HG02798 (cell line): ENCODE data around the gene NTM.

ENCODE experiments used
- ATAC-seq: cut with Tn5 transposase; IDR thresholded peaks from one replicate; pipeline ENCODE4 v1.9.1; 2021; ENCODE audit warnings: mild to moderate bottlenecking; ENCODE audit not compliant: unreplicated experiment, poor library complexity

The NTM gene

DNA sequence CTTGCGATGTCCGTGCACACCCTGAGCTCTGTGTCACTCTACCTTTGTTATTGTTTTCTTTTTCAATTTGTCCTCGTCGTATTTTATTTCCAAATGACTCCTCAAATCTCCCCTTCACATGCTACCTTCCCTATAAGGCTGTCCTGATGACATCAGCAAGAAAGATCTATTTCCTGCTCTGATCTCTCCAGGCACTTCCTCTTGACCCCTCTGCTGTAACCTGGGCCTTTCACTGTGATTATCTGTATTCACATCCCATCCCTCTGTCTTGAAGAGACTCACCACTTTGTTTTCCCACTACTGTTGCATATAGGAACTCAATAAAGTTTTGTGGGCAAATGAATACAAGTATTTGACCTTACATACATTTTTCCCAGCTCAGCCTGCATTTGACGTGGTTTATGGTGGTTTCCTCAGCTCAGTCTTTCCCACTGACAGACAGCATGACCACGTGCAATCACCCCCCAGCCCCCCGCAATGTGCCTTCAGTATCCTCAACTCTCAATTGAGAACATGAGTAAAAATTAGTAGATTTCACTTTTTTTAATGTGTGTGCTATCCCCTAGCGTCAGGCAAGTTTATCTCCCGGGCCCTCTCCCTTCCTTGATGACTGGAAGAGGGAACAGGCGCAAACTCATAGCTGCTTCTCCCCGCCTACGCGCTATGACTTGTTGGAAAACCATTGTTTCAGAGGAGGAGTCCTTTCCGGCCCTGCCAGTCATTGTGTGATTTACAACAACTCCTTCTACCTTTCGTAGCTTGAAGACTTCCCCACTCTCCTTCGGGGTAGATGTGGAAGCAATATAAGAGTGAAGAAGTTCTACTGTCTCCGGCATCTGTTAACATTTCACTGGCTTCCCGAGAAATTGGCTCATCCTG lies 498.5 kb downstream of the NTM start:
- ATAC-seq, result no peak

GRCh38 chr11:131870305-131870704 lies 499.9 kb downstream of the NTM start:
- no peak for ATAC-seq

DNA sequence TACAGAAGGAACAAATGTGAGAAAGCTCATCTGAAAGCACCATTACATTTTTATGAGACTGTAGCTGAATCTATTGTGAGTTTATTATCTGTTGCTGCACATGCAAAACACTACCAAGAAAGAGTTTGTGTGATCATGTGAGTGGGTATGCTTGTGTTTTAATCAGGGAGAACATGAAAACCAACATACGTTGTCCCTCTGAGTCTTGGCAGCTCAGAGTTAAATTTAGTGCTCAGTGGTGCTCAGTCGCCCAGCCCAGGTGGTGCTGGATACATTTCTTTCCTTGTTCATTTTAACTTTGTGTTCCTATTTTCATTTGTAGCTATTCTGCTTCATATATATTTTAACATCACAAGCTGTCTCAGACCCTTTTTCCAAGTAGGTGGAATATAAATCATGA lies 500.6 kb downstream of the NTM start:
- ATAC-seq, result no peak

GRCh38 chr11:131874070-131874469 lies 503.7 kb downstream of the NTM start:
- no peak for ATAC-seq

DNA sequence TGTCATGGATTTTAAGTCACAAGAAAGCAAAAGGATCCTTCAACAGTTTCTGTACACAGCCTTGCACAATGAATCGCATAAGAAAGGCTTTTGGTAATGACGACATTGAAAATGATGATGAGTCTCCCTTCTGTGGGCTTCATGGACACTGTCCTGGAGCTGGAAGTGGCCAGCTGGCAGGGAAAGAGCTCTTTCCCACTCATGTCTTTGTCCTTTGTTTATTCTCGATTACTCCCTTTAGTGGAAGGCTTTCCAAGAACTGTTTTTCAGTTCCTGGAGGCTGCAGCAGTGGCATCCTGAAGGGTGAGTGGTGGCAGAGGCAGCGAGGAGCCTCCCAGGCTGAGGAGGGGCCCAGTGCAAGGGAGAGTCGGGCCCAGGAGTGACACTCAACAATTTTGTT lies 505.2 kb downstream of the NTM start:
- ATAC-seq, result no peak

GRCh38 chr11:131877246-131877942 lies 507.0 kb downstream of the NTM start:
- ATAC-seq, result no peak

- ATAC-seq, result no peak
Measured at GRCh38 chr11:131880316-131880715, 509.9 kb downstream of the NTM start.

DNA sequence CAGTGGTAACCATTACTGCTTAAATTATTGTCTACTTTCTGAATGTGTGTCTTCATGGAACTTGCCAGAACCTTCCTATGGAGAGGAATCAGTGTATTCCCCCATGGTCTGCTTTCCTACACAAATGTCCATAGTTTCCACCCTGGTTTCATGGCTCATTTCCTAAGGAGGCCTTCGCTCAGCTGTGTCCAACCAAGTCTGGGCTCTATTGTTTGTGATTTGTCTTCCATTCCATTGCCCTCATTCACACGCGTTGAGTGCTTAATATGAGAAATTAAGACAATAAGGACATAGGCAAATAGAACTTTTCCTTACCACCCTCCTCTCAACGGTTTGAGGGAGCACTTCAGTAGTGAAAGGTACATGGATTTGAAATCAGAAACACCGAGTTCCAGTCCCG lies 510.6 kb downstream of the NTM start:
- no peak for ATAC-seq

DNA sequence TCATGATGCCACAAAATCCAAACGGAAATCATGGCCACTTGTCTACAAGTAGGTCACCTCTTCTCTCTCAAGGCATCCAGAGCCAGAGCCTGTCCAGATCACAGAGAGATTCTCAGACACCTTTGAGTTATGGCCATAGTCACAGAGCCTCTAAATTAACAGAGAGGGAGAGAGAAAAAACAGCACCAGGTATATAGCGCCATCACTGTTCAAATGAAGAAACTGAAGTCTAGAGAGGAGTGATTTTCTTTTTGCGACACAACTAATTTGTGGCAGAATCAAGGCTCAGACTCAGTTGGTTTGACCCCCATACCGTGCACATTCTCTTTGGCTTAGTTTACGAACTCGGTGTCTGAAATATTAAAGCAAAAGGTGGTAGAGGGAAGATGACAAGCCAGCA lies 512.9 kb downstream of the NTM start:
- no peak for ATAC-seq

- ATAC-seq, result peak; percentile 41
Measured at GRCh38 chr11:131884461-131885073, 514.2 kb downstream of the NTM start.

DNA sequence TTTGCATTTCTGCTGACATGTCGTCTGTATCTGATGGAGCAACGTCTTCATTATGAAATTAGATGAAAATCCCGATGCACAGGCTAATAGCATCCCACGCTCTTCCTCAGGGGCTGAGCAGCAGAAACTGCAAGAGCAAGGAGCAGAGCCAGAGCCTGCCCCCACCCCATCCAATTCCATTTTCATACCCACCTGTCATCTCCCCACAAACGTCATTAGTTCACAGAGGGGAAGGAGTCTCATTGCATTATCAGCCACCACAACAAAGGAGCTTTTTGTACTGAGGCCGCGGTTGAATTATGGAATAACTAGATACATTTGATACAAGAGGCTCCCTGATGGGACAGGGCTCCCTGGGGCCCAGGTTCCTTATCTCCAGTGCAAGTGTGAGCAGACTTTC lies 515.0 kb downstream of the NTM start:
- ATAC-seq, result no peak

GRCh38 chr11:131886201-131886600 lies 515.8 kb downstream of the NTM start:
- ATAC-seq, result no peak

GRCh38 chr11:131888230-131888855 lies 517.9 kb downstream of the NTM start:
- no peak for ATAC-seq

DNA sequence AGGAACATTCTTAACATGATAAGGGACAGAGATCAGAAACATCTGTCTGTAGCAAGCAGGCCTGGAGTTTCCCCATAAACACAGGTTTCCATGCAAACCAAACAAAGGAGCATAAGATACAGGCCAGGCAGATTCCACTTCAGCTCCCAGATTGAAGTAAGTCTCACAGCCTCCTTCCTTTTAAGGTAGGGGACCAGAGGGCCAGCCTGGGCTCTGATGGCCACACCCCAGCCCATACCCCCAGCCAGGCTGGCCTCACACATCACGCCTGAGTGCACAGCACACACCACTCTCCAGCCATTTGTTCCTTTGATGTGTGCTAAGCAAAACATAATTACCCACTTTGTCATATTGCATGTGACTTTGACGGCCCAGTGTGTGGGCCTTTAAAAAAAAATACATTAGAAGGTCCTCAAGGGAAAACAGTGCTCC lies 518.7 kb downstream of the NTM start:
- ATAC-seq, result peak; percentile 34

- no peak for ATAC-seq
Measured at GRCh38 chr11:131889760-131890581, 519.6 kb downstream of the NTM start.

GRCh38 chr11:131893103-131893890 lies 522.9 kb downstream of the NTM start:
- peak; percentile 87 for ATAC-seq

GRCh38 chr11:131893988-131894387 lies 523.6 kb downstream of the NTM start:
- no peak for ATAC-seq

DNA sequence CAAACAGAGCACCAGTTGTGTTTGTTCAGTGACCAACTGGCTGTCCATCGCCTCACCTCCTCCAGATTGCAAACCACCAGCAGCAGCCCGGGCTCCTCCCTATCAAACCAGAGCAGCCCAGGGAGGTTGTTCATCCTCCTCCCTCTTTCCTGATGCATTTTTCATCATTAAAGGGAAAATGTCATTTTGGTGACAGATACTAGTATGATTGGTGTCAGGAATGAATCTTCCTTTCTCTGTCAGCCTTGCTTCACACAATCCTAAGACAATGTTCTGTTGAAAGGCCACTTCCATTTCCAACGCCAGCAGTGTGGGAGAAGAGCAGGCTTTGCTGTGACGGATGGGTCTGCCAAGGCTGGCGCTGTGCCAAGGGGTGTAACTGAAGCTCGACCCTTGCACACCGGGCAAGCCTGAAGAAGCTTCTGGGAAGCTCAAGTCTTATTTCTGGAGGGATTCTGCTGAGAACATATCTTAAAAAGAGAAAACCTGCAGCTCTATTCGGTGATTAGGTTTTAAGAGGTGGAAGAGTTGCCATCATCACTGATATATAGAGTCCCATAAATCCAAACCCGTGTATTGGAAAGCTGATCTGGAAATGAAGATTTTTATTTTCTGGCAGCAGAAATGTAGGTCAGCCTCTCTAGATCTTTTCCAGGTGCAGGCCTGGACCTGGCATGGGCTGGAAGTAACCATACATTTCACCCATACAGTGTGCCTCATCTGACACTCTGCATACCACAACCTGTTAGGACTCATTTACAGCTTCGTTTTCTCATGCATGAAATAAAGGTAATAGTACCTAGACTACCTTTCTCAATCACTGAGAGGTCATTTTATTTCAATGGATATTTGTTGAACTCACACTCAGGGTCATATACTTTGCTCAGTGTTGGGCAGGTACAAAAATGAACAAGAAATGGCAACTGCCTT lies 524.5 kb downstream of the NTM start:
- no peak for ATAC-seq
